ENCODE measurements around the gene GNG14. TPM values are rescaled to one million over a fixed set of nuclear protein-coding genes. Genes with fewer than 3 reads are reported as not detected.
"Not testable (repeated sequence)": the region's sequence is repeated elsewhere in the genome, so short reads cannot be mapped to it uniquely, and the experiment has no call there.

The GNG14 gene
- not detected for total RNA-seq
- polyA plus RNA-seq, result not detected

GRCh38 chr19:12687496-12688196 is at the start of gene GNG14:
Gene GNG14, plus strand, starts transcription at chr19:12687998. Its CDS starts 51 bp downstream, at chr19:12688049.
- POLR2A ChIA-PET (ENCODE audit: partially characterized antibody), result interaction anchor here (0.7 kb wide), 1 partner anchor 8 kb away, joined by 3 read pairs; the partner anchor contains the start of gene FBXW9
- H3K4me1 Mint-ChIP-seq, result peaks cover 0 to 4% (median 0%) of the 10 kb centered on the region in 4 donors
- Histone ChIP-seq H3K9me3 (ENCODE audit: control insufficient read depth in 1 of 2, low read length in 2 of 2) (no peaks in the 10 kb centered on the region), H3K36me3 (ENCODE audit: insufficient read depth, low read length) (no peaks in the 10 kb centered on the region), H3K4me3 (ENCODE audit: low read length in 2 of 2) (no peak within 1 kb of the TSS), H3K4me1 (ENCODE audit: insufficient read depth, low read length) (no peaks in the 10 kb centered on the region), H3K27me3 (ENCODE audit: insufficient read depth, low read length) (no peaks in the 10 kb centered on the region), H3K27ac (ENCODE audit: low read depth, low read length) (no peak within 1 kb of the TSS)
- intact Hi-C loops (cut with micrococcal nuclease), result no loop called here
- H3K27ac Mint-ChIP-seq, result no peak within 1 kb of the TSS
- DNase-seq, result no peak
- H3K36me3 Mint-ChIP-seq, result peaks cover 0 to 1% of the 10 kb centered on the region in 2 donors
- H3K4me3 Mint-ChIP-seq, result no peak within 1 kb of the TSS
- H3K9me3 Mint-ChIP-seq, result no peaks in the 10 kb centered on the region
- CTCF ChIA-PET (ENCODE audit: partially characterized antibody), result no interaction called here
- H3K27me3 Mint-ChIP-seq, result no peaks in the 10 kb centered on the region

GRCh38 chr19:12638611-12639182 is 49.1 kb upstream of the GNG14 start:
- POLR2A ChIA-PET (ENCODE audit: partially characterized antibody), result no interaction called here

GRCh38 chr19:12639901-12640613 is 47.7 kb upstream of the GNG14 start:
- Mint-ChIP-seq H3K27ac (peak overlapping the region; percentile 14 to 92 (median 54)), H3K4me3 (peak overlapping the region; percentile 68 to 82 (median 76)), H3K9me3 (no peaks in the 10 kb centered on the region), H3K27me3 (no peaks in the 10 kb centered on the region), H3K4me1 (peaks cover 11 to 15% (median 14%) of the 10 kb centered on the region in 4 donors), H3K36me3 (peaks cover 0 to 4% of the 10 kb centered on the region in 2 donors)
- H3K27ac ChIP-seq (ENCODE audit: low read depth, low read length), result no peak overlapping the region
- H3K27me3 ChIP-seq (ENCODE audit: insufficient read depth, low read length), result no peaks in the 10 kb centered on the region
- peak; percentile 71 to 82 (median 75) for DNase-seq
- no peaks in the 10 kb centered on the region for H3K9me3 ChIP-seq (ENCODE audit: control insufficient read depth in 1 of 2, low read length in 2 of 2)
- H3K36me3 ChIP-seq (ENCODE audit: insufficient read depth, low read length), result no peaks in the 10 kb centered on the region
- POLR2A ChIA-PET (ENCODE audit: partially characterized antibody), result interaction anchor here (0.5 to 2.1 kb wide), 8 partner anchors 26 to 153 kb away, joined by 3 to 9 read pairs (median 6); partner anchors contain the start of genes MAN2B1, TNPO2, WDR83 and ZNF490
- intact Hi-C loops (cut with micrococcal nuclease), result loop anchor here (1.0 kb wide), 3 partner anchors 26 to 76 kb away; partner anchors contain the start of genes MAN2B1 and WDR83
- CTCF ChIA-PET (ENCODE audit: partially characterized antibody), result interaction anchor here (0.5 to 2.1 kb wide), 25 partner anchors 9 to 207 kb away, joined by 3 to 17 read pairs (median 4); partner anchors contain the start of gene FBXW9
- no peak overlapping the region for H3K4me3 ChIP-seq (ENCODE audit: low read length in 2 of 2)
- H3K4me1 ChIP-seq (ENCODE audit: insufficient read depth, low read length), result peaks cover 18% of the 10 kb centered on the region

More at GRCh38 chr19:12638611-12639182, 49.1 kb upstream of the GNG14 start:
- Histone ChIP-seq H3K27ac (ENCODE audit: low read depth, low read length) (no peak overlapping the region), H3K36me3 (ENCODE audit: insufficient read depth, low read length) (no peaks in the 10 kb centered on the region), H3K9me3 (ENCODE audit: control insufficient read depth in 1 of 2, low read length in 2 of 2) (no peaks in the 10 kb centered on the region), H3K4me3 (ENCODE audit: low read length in 2 of 2) (no peak overlapping the region), H3K27me3 (ENCODE audit: insufficient read depth, low read length) (no peaks in the 10 kb centered on the region), H3K4me1 (ENCODE audit: insufficient read depth, low read length) (peaks cover 20% of the 10 kb centered on the region)
- H3K4me3 Mint-ChIP-seq, result no peak overlapping the region
- no peaks in the 10 kb centered on the region for H3K9me3 Mint-ChIP-seq
- no peak for DNase-seq
- no peaks in the 10 kb centered on the region for H3K36me3 Mint-ChIP-seq
- CTCF ChIA-PET (ENCODE audit: partially characterized antibody), result interaction anchor here (0.7 to 1.8 kb wide), 2 partner anchors 25 to 33 kb away, joined by 4 to 10 read pairs; no protein-coding TSS in a partner anchor
- no peaks in the 10 kb centered on the region for H3K27me3 Mint-ChIP-seq
- intact Hi-C loops (cut with micrococcal nuclease), result no loop called here
- H3K4me1 Mint-ChIP-seq, result peaks cover 11 to 17% (median 15%) of the 10 kb centered on the region in 4 donors
- H3K27ac Mint-ChIP-seq, result no peak overlapping the region

- intact Hi-C loops (cut with micrococcal nuclease), result no loop called here
- Mint-ChIP-seq H3K27ac (no peak overlapping the region), H3K9me3 (no peaks in the 10 kb centered on the region), H3K4me3 (no peak overlapping the region), H3K4me1 (peaks cover 7 to 9% (median 9%) of the 10 kb centered on the region in 4 donors), H3K36me3 (peaks cover 0 to 4% of the 10 kb centered on the region in 2 donors), H3K27me3 (no peaks in the 10 kb centered on the region)
- DNase-seq, result no peak
- H3K27ac ChIP-seq (ENCODE audit: low read depth, low read length), result no peak overlapping the region
- H3K4me1 ChIP-seq (ENCODE audit: insufficient read depth, low read length), result peaks cover 12% of the 10 kb centered on the region
- H3K27me3 ChIP-seq (ENCODE audit: insufficient read depth, low read length), result no peaks in the 10 kb centered on the region
- H3K36me3 ChIP-seq (ENCODE audit: insufficient read depth, low read length), result no peaks in the 10 kb centered on the region
- CTCF ChIA-PET (ENCODE audit: partially characterized antibody), result interaction anchor here (0.7 to 1.9 kb wide), 2 partner anchors 30 to 210 kb away, joined by 3 to 17 read pairs; no protein-coding TSS in a partner anchor
- POLR2A ChIA-PET (ENCODE audit: partially characterized antibody), result interaction anchor here (2.1 kb wide), 1 partner anchor 25 kb away, joined by 8 read pairs; the partner anchor contains the start of genes MAN2B1 and WDR83
- no peaks in the 10 kb centered on the region for H3K9me3 ChIP-seq (ENCODE audit: control insufficient read depth in 1 of 2, low read length in 2 of 2)
- no peak overlapping the region for H3K4me3 ChIP-seq (ENCODE audit: low read length in 2 of 2)
Observed at GRCh38 chr19:12641456-12641855, 46.3 kb upstream of the GNG14 start.

- H3K4me1 Mint-ChIP-seq, result peaks cover 6 to 9% (median 8%) of the 10 kb centered on the region in 4 donors
- CTCF ChIA-PET (ENCODE audit: partially characterized antibody), result interaction anchor here (0.8 kb wide), 1 partner anchor 29 kb away, joined by 3 read pairs; no protein-coding TSS in a partner anchor
- peak overlapping the region in 1 of 8 donors; percentile 48 for H3K4me3 Mint-ChIP-seq
Observed at GRCh38 chr19:12642506-12642905, 45.3 kb upstream of the GNG14 start.

GRCh38 chr19:12643716-12644115 is 44.1 kb upstream of the GNG14 start:
- H3K4me1 Mint-ChIP-seq; H3K9me3 Mint-ChIP-seq; intact Hi-C loops (cut with micrococcal nuclease); H3K4me3 Mint-ChIP-seq; CTCF ChIA-PET (ENCODE audit: partially characterized antibody); H3K27me3 ChIP-seq (ENCODE audit: insufficient read depth, low read length); H3K36me3 ChIP-seq (ENCODE audit: insufficient read depth, low read length); H3K9me3 ChIP-seq (ENCODE audit: control insufficient read depth in 1 of 2, low read length in 2 of 2); H3K4me3 ChIP-seq (ENCODE audit: low read length in 2 of 2); H3K27me3 Mint-ChIP-seq; H3K27ac ChIP-seq (ENCODE audit: low read depth, low read length); H3K36me3 Mint-ChIP-seq; POLR2A ChIA-PET (ENCODE audit: partially characterized antibody); DNase-seq: not testable (repeated sequence)
- H3K27ac Mint-ChIP-seq, result peak overlapping the region in 1 of 7 donors; percentile 17
- peaks cover 12% of the 10 kb centered on the region for H3K4me1 ChIP-seq (ENCODE audit: insufficient read depth, low read length)

More at GRCh38 chr19:12642506-12642905, 45.3 kb upstream of the GNG14 start:
- no peak overlapping the region for H3K27ac Mint-ChIP-seq
- H3K27me3 Mint-ChIP-seq, result no peaks in the 10 kb centered on the region
- no peaks in the 10 kb centered on the region for H3K27me3 ChIP-seq (ENCODE audit: insufficient read depth, low read length)
- peaks cover 0 to 4% of the 10 kb centered on the region in 2 donors for H3K36me3 Mint-ChIP-seq
- H3K4me3 ChIP-seq (ENCODE audit: low read length in 2 of 2), result no peak overlapping the region
- H3K27ac ChIP-seq (ENCODE audit: low read depth, low read length), result no peak overlapping the region
- intact Hi-C loops (cut with micrococcal nuclease), result no loop called here
- DNase-seq, result no peak
- H3K4me1 ChIP-seq (ENCODE audit: insufficient read depth, low read length), result peaks cover 12% of the 10 kb centered on the region
- POLR2A ChIA-PET (ENCODE audit: partially characterized antibody), result no interaction called here
- H3K36me3 ChIP-seq (ENCODE audit: insufficient read depth, low read length), result no peaks in the 10 kb centered on the region
- no peaks in the 10 kb centered on the region for H3K9me3 Mint-ChIP-seq
- no peaks in the 10 kb centered on the region for H3K9me3 ChIP-seq (ENCODE audit: control insufficient read depth in 1 of 2, low read length in 2 of 2)

Measured in CD4-positive, alpha-beta memory T cell (primary cell).